ENCODE measurements around the gene SLIT3.

DNA sequence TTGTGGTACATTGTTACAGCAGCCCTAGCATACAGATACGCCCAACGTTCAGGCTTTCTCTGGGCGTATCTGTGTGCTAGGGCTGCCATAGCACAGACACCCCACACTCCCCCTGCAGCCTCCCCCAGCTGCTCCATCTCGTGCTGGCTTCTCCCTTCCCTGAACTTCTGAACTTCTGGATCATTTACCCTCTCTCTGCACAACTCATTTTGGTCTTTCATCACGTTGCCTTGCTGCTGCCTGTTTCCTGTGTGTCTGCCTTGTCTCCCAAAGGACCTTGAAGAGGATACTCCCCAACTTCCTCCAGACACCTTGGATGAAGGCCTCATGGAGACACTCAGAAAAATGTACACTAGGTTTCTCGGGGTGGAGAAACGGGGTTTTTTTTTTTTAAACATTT is 37.3 kb downstream of the SLIT3 start:
- TF ChIP-seq, protein P1, sequence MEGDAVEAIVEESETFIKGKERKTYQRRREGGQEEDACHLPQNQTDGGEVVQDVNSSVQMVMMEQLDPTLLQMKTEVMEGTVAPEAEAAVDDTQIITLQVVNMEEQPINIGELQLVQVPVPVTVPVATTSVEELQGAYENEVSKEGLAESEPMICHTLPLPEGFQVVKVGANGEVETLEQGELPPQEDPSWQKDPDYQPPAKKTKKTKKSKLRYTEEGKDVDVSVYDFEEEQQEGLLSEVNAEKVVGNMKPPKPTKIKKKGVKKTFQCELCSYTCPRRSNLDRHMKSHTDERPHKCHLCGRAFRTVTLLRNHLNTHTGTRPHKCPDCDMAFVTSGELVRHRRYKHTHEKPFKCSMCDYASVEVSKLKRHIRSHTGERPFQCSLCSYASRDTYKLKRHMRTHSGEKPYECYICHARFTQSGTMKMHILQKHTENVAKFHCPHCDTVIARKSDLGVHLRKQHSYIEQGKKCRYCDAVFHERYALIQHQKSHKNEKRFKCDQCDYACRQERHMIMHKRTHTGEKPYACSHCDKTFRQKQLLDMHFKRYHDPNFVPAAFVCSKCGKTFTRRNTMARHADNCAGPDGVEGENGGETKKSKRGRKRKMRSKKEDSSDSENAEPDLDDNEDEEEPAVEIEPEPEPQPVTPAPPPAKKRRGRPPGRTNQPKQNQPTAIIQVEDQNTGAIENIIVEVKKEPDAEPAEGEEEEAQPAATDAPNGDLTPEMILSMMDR (IDR thresholded peaks at IDR 0.05; ENCODE audit: extremely low read depth in 1 of 2, insufficient read depth in 1 of 2, low read depth in 1 of 2, low read length in 2 of 2): no peak
- TF ChIP-seq POLR2A (IDR thresholded peaks at IDR 0.05; ENCODE audit: low read depth, low read length): no peak
- TF ChIP-seq POLR2AphosphoS5 (IDR thresholded peaks at IDR 0.05; ENCODE audit: insufficient read depth, low read depth, low read length): no peak
- no peak for TF ChIP-seq EZH2 (IDR thresholded peaks at IDR 0.05; ENCODE audit: borderline replicate concordance, low read depth, low read length, severe bottlenecking)
- TF ChIP-seq, protein P2, sequence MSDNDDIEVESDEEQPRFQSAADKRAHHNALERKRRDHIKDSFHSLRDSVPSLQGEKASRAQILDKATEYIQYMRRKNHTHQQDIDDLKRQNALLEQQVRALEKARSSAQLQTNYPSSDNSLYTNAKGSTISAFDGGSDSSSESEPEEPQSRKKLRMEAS (IDR thresholded peaks at IDR 0.05; ENCODE audit: insufficient read depth, insufficient read length): no peak
- TF ChIP-seq JUN (IDR thresholded peaks at IDR 0.05; ENCODE audit: borderline replicate concordance, insufficient read depth, insufficient read length, low read depth): no peak
